ENCODE results near the gene RCOR1. TPM values are rescaled to one million over a fixed set of nuclear protein-coding genes. Genes with fewer than 3 reads are reported as not detected.

Gene RCOR1
- total and polyA plus RNA-seq, 3 experiments from 2014 or later = 1.1 to 14.9 (median 14.5) TPM

- Histone ChIP-seq H3K4me3 (ENCODE audit: low read length) (no peak overlapping the region), H3K4me1 (ENCODE audit: insufficient read depth, low read length) (no peaks in the 10 kb centered on the region), H3K36me3 (ENCODE audit: insufficient read depth, low read length) (peaks cover 16% of the 10 kb centered on the region), H3K27me3 (ENCODE audit: insufficient read depth, low read length, poor library complexity, severe bottlenecking) (no peaks in the 10 kb centered on the region), H3K27ac (ENCODE audit: low read depth, low read length) (no peak overlapping the region), H3K9me3 (ENCODE audit: low read length) (no peaks in the 10 kb centered on the region)
- peaks cover 0 to 1% of the 10 kb centered on the region in 2 donors for H3K27me3 Mint-ChIP-seq
- H3K27ac Mint-ChIP-seq = peak overlapping the region in 2 of 8 donors; percentile 12 to 51
- H3K36me3 Mint-ChIP-seq = peaks cover 14 to 87% (median 38%) of the 10 kb centered on the region in 3 donors
- H3K4me1 Mint-ChIP-seq = peaks cover 0 to under 1% (median 0%) of the 10 kb centered on the region in 3 donors
- ChIA-PET POLR2A (no interaction called here), CTCF (no interaction called here)
- H3K4me3 Mint-ChIP-seq = no peak overlapping the region
- no peak for DNase-seq
- H3K9me3 Mint-ChIP-seq = no peaks in the 10 kb centered on the region
Measured at GRCh38 chr14:102722646-102723045, 130.2 kb downstream of the RCOR1 start.

- no peaks in the 10 kb centered on the region for H3K9me3 Mint-ChIP-seq
- ChIA-PET POLR2A (no interaction called here), CTCF (no interaction called here)
- H3K27me3 Mint-ChIP-seq = peaks cover 0 to 1% of the 10 kb centered on the region in 2 donors
- Histone ChIP-seq H3K4me3 (ENCODE audit: low read length) (no peak overlapping the region), H3K27ac (ENCODE audit: low read depth, low read length) (no peak overlapping the region), H3K9me3 (ENCODE audit: low read length) (no peaks in the 10 kb centered on the region), H3K4me1 (ENCODE audit: insufficient read depth, low read length) (no peaks in the 10 kb centered on the region), H3K27me3 (ENCODE audit: insufficient read depth, low read length, poor library complexity, severe bottlenecking) (no peaks in the 10 kb centered on the region), H3K36me3 (ENCODE audit: insufficient read depth, low read length) (peaks cover 19% of the 10 kb centered on the region)
- DNase-seq = no peak
- no peaks in the 10 kb centered on the region for H3K4me1 Mint-ChIP-seq
- H3K4me3 Mint-ChIP-seq = no peak overlapping the region
- H3K36me3 Mint-ChIP-seq = peaks cover 14 to 90% (median 38%) of the 10 kb centered on the region in 3 donors
- H3K27ac Mint-ChIP-seq = no peak overlapping the region
Measured at GRCh38 chr14:102723650-102724049, 131.2 kb downstream of the RCOR1 start.

- no peak overlapping the region for H3K4me3 Mint-ChIP-seq
- ChIA-PET CTCF (no interaction called here), POLR2A (interaction anchor here (0.6 kb wide), 1 partner anchor 15 kb away, joined by 8 read pairs; no protein-coding TSS in a partner anchor)
- peaks cover 0 to 1% of the 10 kb centered on the region in 2 donors for H3K27me3 Mint-ChIP-seq
- peaks cover 17% of the 10 kb centered on the region for H3K36me3 ChIP-seq (ENCODE audit: insufficient read depth, low read length)
- H3K4me1 ChIP-seq (ENCODE audit: insufficient read depth, low read length) = no peaks in the 10 kb centered on the region
- H3K27ac Mint-ChIP-seq = peak overlapping the region in 2 of 8 donors; percentile 3 to 64
- peaks cover 14 to 89% (median 34%) of the 10 kb centered on the region in 3 donors for H3K36me3 Mint-ChIP-seq
- H3K9me3 Mint-ChIP-seq = no peaks in the 10 kb centered on the region
- no peak for DNase-seq
- H3K27ac ChIP-seq (ENCODE audit: low read depth, low read length) = no peak overlapping the region
- no peaks in the 10 kb centered on the region for H3K9me3 ChIP-seq (ENCODE audit: low read length)
- no peaks in the 10 kb centered on the region for H3K27me3 ChIP-seq (ENCODE audit: insufficient read depth, low read length, poor library complexity, severe bottlenecking)
- no peak overlapping the region for H3K4me3 ChIP-seq (ENCODE audit: low read length)
- H3K4me1 Mint-ChIP-seq = no peaks in the 10 kb centered on the region
Measured at GRCh38 chr14:102726191-102726949, 133.9 kb downstream of the RCOR1 start.

GRCh38 chr14:102727336-102728095 is 135.1 kb downstream of the RCOR1 start:
- DNase-seq = no peak
- no peaks in the 10 kb centered on the region for H3K9me3 ChIP-seq (ENCODE audit: low read length)
- H3K4me1 ChIP-seq (ENCODE audit: insufficient read depth, low read length) = no peaks in the 10 kb centered on the region
- H3K36me3 ChIP-seq (ENCODE audit: insufficient read depth, low read length) = peaks cover 8% of the 10 kb centered on the region
- peaks cover 14 to 80% (median 30%) of the 10 kb centered on the region in 3 donors for H3K36me3 Mint-ChIP-seq
- no peaks in the 10 kb centered on the region for H3K4me1 Mint-ChIP-seq
- POLR2A ChIA-PET = no interaction called here
- H3K27ac ChIP-seq (ENCODE audit: low read depth, low read length) = no peak overlapping the region
- peak overlapping the region in 1 of 8 donors; percentile 17 for H3K27ac Mint-ChIP-seq
- H3K27me3 ChIP-seq (ENCODE audit: insufficient read depth, low read length, poor library complexity, severe bottlenecking) = no peaks in the 10 kb centered on the region
- H3K27me3 Mint-ChIP-seq = peaks cover 0 to 1% of the 10 kb centered on the region in 2 donors
- H3K4me3 Mint-ChIP-seq = no peak overlapping the region
- H3K4me3 ChIP-seq (ENCODE audit: low read length) = no peak overlapping the region
- CTCF ChIA-PET = no interaction called here
- no peaks in the 10 kb centered on the region for H3K9me3 Mint-ChIP-seq

GRCh38 chr14:102728501-102728900 is 136.1 kb downstream of the RCOR1 start:
- H3K27ac Mint-ChIP-seq = no peak overlapping the region
- CTCF ChIA-PET = interaction anchor here (1.5 kb wide), 1 partner anchor 11 kb away, joined by 3 read pairs; no protein-coding TSS in a partner anchor
- peaks cover 8% of the 10 kb centered on the region for H3K36me3 ChIP-seq (ENCODE audit: insufficient read depth, low read length)
- no peaks in the 10 kb centered on the region for H3K9me3 Mint-ChIP-seq
- H3K36me3 Mint-ChIP-seq = peaks cover 14 to 76% (median 29%) of the 10 kb centered on the region in 3 donors
- H3K4me1 ChIP-seq (ENCODE audit: insufficient read depth, low read length) = no peaks in the 10 kb centered on the region
- H3K27me3 ChIP-seq (ENCODE audit: insufficient read depth, low read length, poor library complexity, severe bottlenecking) = no peaks in the 10 kb centered on the region
- POLR2A ChIA-PET = interaction anchor here (0.5 kb wide), 1 partner anchor 53 kb away, joined by 3 read pairs; no protein-coding TSS in a partner anchor
- H3K27ac ChIP-seq (ENCODE audit: low read depth, low read length) = no peak overlapping the region
- no peak for DNase-seq
- H3K9me3 ChIP-seq (ENCODE audit: low read length) = no peaks in the 10 kb centered on the region
- H3K4me3 Mint-ChIP-seq = no peak overlapping the region
- H3K4me3 ChIP-seq (ENCODE audit: low read length) = no peak overlapping the region
- no peaks in the 10 kb centered on the region for H3K4me1 Mint-ChIP-seq
- H3K27me3 Mint-ChIP-seq = peaks cover 0 to 1% of the 10 kb centered on the region in 2 donors

- H3K36me3 ChIP-seq (ENCODE audit: insufficient read depth, low read length) = peaks cover 8% of the 10 kb centered on the region
- no peak overlapping the region for H3K27ac ChIP-seq (ENCODE audit: low read depth, low read length)
- H3K36me3 Mint-ChIP-seq = peaks cover 8 to 70% (median 27%) of the 10 kb centered on the region in 3 donors
- no peak overlapping the region for H3K27ac Mint-ChIP-seq
- no peaks in the 10 kb centered on the region for H3K9me3 Mint-ChIP-seq
- peaks cover 0 to 1% of the 10 kb centered on the region in 2 donors for H3K27me3 Mint-ChIP-seq
- no peaks in the 10 kb centered on the region for H3K4me1 ChIP-seq (ENCODE audit: insufficient read depth, low read length)
- ChIA-PET POLR2A (no interaction called here), CTCF (interaction anchor here (1.5 kb wide), 1 partner anchor 10 kb away, joined by 3 read pairs; no protein-coding TSS in a partner anchor)
- H3K4me3 ChIP-seq (ENCODE audit: low read length) = no peak overlapping the region
- no peaks in the 10 kb centered on the region for H3K4me1 Mint-ChIP-seq
- no peaks in the 10 kb centered on the region for H3K9me3 ChIP-seq (ENCODE audit: low read length)
- H3K4me3 Mint-ChIP-seq = no peak overlapping the region
- H3K27me3 ChIP-seq (ENCODE audit: insufficient read depth, low read length, poor library complexity, severe bottlenecking) = no peaks in the 10 kb centered on the region
- no peak for DNase-seq
Measured at GRCh38 chr14:102729268-102729667, 136.8 kb downstream of the RCOR1 start.

GRCh38 chr14:102729825-102730224 is 137.4 kb downstream of the RCOR1 start:
- Mint-ChIP-seq H3K9me3 (no peaks in the 10 kb centered on the region), H3K27ac (no peak overlapping the region), H3K4me3 (no peak overlapping the region), H3K27me3 (peaks cover 0 to 1% of the 10 kb centered on the region in 2 donors), H3K4me1 (no peaks in the 10 kb centered on the region), H3K36me3 (peaks cover 5 to 66% (median 26%) of the 10 kb centered on the region in 3 donors)
- Histone ChIP-seq H3K9me3 (ENCODE audit: low read length) (no peaks in the 10 kb centered on the region), H3K27me3 (ENCODE audit: insufficient read depth, low read length, poor library complexity, severe bottlenecking) (no peaks in the 10 kb centered on the region), H3K4me3 (ENCODE audit: low read length) (no peak overlapping the region), H3K27ac (ENCODE audit: low read depth, low read length) (no peak overlapping the region), H3K36me3 (ENCODE audit: insufficient read depth, low read length) (peaks cover 8% of the 10 kb centered on the region), H3K4me1 (ENCODE audit: insufficient read depth, low read length) (no peaks in the 10 kb centered on the region)
- CTCF ChIA-PET = interaction anchor here (1.5 kb wide), 1 partner anchor 9 kb away, joined by 3 read pairs; no protein-coding TSS in a partner anchor
- POLR2A ChIA-PET = no interaction called here
- DNase-seq = no peak
